Measurements from ENCODE around the gene SLC5A11.
"Not testable (repeated sequence)": the region's sequence is repeated elsewhere in the genome, so short reads cannot be mapped to it uniquely, and the experiment has no call there.

The SLC5A11 gene

DNA sequence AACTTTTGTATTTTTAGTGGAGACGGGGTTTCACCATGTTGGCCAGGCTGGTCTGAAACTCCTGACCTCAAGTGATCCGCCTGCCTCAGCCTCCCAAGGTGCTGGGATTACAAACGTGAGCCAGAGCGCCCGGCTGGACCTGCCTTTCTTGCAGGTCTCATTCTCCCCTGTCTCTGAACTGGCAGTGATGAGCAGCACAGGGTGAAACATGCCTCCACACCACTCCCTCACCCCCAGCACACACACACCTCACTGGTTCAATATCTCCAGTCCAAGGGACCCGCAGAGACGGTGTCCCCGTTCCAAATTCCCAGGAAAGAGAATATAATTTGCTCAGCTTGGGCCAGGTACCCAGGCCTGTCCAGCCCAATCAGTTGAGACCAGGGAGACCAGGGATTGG, 23.3 kb downstream of the SLC5A11 start:
- FAIRE-seq = no peak
- TF ChIP-seq POLR2AphosphoS5 (IDR thresholded peaks at IDR 0.05; ENCODE audit: low read depth, low read length) (no peak), POLR2A (IDR thresholded peaks at IDR 0.05; ENCODE audit: low read depth, low read length) (no peak), TAF1 (IDR thresholded peaks at IDR 0.05; ENCODE audit: borderline replicate concordance, low read depth, low read length) (no peak)

DNA sequence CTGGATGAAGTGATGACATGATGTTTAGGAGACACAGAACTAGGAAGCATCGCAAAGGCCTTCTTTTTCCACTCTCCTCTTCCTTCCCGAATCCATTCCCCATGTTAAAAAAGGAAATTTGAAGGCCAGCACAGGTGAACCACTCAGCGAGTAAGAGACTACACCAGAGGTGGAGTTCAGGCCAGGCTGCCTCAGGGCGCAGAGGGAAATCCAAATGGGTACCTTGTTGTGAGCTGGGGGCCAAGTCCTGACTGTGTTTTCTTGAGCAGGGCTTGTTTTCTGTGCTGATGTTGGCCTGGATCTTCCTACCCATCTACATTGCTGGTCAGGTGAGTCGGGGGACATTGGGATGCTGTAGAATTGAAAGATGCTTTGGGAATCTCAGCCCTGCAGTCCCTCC, 26.1 kb downstream of the SLC5A11 start:
- no peak for DNase-seq (ENCODE audit: insufficient read length)
- TF ChIP-seq POLR2AphosphoS5 (IDR thresholded peaks at IDR 0.05; ENCODE audit: low read depth, low read length) = no peak
- no peak for TF ChIP-seq POLR2A (IDR thresholded peaks at IDR 0.05; ENCODE audit: low read depth, low read length)
- TF ChIP-seq TAF1 (IDR thresholded peaks at IDR 0.05; ENCODE audit: borderline replicate concordance, low read depth, low read length) = no peak
- no peak for FAIRE-seq

More for the DNA sequence above, 23.3 kb downstream of the SLC5A11 start:
- DNase-seq (ENCODE audit: insufficient read length) = no peak

DNA sequence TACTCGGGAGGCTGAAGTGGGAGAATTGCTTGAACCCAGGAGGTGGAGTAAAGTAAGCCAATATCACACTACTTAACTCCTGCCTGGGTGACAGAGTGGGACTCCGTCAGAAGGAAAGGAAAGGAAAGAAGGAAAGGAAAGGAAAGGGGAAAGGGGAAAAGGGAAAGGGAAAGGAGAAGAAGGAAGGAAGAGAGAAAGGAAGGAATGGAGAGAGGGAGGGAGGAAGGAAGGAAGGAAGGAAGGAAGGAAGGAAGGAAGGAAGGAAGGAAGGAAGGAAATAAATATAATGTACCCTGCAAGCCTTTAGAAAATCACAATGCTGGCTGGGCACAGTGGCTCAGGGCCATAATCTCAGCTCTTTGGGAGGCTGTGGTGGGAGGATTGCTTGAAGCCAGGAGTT, 27.3 kb downstream of the SLC5A11 start:
- FAIRE-seq = no peak
- TF ChIP-seq POLR2AphosphoS5 (IDR thresholded peaks at IDR 0.05; ENCODE audit: low read depth, low read length) (no peak), TAF1 (IDR thresholded peaks at IDR 0.05; ENCODE audit: borderline replicate concordance, low read depth, low read length) (no peak), POLR2A (IDR thresholded peaks at IDR 0.05; ENCODE audit: low read depth, low read length) (no peak)
- DNase-seq (ENCODE audit: insufficient read length) = no peak

DNA sequence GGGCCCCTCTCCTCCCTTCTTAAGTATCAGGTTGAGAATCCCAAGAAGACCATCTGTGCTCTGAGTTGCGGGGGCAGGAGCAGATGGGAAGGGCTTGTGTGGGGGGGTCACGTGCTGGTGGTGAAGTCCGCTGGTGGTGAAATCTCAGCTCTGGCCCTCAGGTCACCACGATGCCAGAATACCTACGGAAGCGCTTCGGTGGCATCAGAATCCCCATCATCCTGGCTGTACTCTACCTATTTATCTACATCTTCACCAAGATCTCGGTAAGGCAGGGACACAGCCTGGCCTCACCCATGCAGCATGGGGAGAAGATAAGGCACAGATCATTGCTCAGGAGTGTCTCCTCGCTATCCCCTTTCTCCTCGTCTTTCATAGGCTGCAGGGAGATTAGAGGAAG, 29.7 kb downstream of the SLC5A11 start:
- DNase-seq (ENCODE audit: insufficient read length) (no peak), FAIRE-seq (no peak)
- no peak for TF ChIP-seq TAF1 (IDR thresholded peaks at IDR 0.05; ENCODE audit: borderline replicate concordance, low read depth, low read length)
- no peak for TF ChIP-seq POLR2AphosphoS5 (IDR thresholded peaks at IDR 0.05; ENCODE audit: low read depth, low read length)
- TF ChIP-seq POLR2A (IDR thresholded peaks at IDR 0.05; ENCODE audit: low read depth, low read length) = no peak

DNA sequence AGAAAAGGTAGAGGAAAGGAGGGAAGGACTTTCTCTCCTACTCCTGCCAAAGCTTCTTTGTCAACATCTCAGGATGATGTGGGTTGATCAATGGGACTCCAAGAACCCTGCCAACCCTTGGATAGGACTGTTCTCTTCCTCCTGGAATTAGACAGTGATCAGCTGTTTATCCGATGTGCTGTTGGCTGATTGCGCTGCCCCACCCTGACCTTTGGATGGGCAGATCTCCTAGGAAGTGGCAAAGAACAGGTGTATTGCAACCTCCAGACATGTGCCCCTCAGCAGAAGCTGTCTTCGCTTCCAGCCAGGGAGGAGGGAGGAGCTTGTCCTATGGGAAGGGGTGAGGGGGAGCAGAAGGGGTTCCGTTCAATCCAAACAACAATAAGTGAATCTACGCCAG, 30.5 kb downstream of the SLC5A11 start:
- DNase-seq (ENCODE audit: insufficient read length) = no peak
- TF ChIP-seq POLR2AphosphoS5 (IDR thresholded peaks at IDR 0.05; ENCODE audit: low read depth, low read length) (no peak), TAF1 (IDR thresholded peaks at IDR 0.05; ENCODE audit: borderline replicate concordance, low read depth, low read length) (no peak), POLR2A (IDR thresholded peaks at IDR 0.05; ENCODE audit: low read depth, low read length) (no peak)
- no peak for FAIRE-seq

DNA sequence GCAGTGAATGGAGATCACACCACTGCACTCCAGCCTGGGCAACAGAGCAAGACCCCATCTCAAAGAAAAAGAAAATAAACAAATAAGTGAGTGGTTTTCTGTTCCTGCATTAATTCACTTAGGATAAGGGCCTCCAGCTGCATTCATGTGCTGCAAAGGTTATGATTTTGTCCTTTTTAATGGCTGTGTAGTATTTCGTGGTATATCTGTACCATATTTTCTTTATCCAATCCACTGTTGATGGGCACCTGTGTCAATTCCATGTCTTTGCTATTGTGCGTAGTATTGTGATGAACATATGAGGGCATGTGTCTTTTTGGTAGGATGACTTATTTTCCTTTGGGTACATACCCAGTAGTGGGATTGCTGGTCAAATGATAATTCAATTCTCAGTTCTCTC, 33.9 kb downstream of the SLC5A11 start:
- FAIRE-seq (no peak), DNase-seq (ENCODE audit: insufficient read length) (no peak)
- TF ChIP-seq TAF1 (IDR thresholded peaks at IDR 0.05; ENCODE audit: borderline replicate concordance, low read depth, low read length) (no peak), POLR2AphosphoS5 (IDR thresholded peaks at IDR 0.05; ENCODE audit: low read depth, low read length) (no peak), POLR2A (IDR thresholded peaks at IDR 0.05; ENCODE audit: low read depth, low read length) (no peak)

DNA sequence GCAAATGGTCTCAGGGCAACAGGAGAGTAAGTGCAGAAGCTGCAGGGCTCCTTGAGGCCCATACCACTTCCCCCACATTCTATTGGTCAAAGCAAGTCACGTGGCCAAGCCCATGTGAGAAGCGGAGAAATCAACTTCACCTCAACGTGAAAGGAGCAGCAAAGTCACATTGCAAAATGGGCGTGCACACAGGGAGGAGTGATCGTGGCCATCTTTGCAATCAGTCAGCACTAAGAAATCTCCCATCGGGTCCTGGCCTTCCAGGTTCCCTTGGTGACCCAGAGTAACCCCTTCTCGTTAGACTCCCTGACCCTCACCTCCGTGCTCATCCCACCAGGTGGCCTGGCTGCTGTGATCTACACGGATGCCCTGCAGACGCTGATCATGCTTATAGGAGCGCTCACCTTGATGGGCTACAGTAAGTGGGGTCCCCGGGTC, 38.0 kb downstream of the SLC5A11 start:
- FAIRE-seq (no peak), DNase-seq (ENCODE audit: insufficient read length) (no peak)
- TF ChIP-seq TAF1 (IDR thresholded peaks at IDR 0.05; ENCODE audit: borderline replicate concordance, low read depth, low read length) (no peak), POLR2A (IDR thresholded peaks at IDR 0.05; ENCODE audit: low read depth, low read length) (no peak), POLR2AphosphoS5 (IDR thresholded peaks at IDR 0.05; ENCODE audit: low read depth, low read length) (no peak)

DNA sequence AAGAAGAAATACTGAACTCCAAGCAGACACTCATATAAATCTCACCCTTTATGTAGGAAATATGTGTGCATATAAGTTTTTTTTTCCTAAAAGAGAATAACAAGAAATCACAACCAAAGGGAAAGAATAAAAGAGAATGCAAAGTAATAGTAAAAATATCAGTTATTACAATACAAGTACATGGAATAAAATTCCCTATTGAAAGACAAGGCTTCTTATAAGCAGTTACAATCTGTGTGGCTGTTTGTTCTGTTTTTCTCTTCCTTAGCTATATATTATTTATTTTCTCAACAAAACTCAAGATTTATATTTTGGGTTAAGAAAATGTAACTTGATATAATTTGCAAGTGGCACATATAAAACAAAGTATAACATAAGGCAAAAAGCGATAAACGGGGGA, 41.7 kb downstream of the SLC5A11 start:
- FAIRE-seq = no peak
- no peak for TF ChIP-seq TAF1 (IDR thresholded peaks at IDR 0.05; ENCODE audit: borderline replicate concordance, low read depth, low read length)
- no peak for TF ChIP-seq POLR2A (IDR thresholded peaks at IDR 0.05; ENCODE audit: low read depth, low read length)
- no peak for TF ChIP-seq POLR2AphosphoS5 (IDR thresholded peaks at IDR 0.05; ENCODE audit: low read depth, low read length)

DNA sequence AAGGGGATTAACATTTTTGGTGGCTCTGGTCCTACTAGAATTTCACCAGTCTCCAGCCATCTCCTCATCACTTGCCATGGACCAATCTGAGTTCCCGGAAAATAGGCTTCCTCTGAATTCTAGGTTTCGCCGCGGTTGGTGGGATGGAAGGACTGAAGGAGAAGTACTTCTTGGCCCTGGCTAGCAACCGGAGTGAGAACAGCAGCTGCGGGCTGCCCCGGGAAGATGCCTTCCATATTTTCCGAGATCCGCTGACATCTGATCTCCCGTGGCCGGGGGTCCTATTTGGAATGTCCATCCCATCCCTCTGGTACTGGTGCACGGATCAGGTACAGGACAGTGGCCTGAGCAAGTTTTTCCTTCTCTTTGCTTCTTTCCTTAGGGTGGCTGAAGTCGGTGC, 45.0 kb downstream of the SLC5A11 start:
- DNase-seq (ENCODE audit: insufficient read length) (no peak), FAIRE-seq (no peak)
- TF ChIP-seq POLR2A (IDR thresholded peaks at IDR 0.05; ENCODE audit: low read depth, low read length) (no peak), POLR2AphosphoS5 (IDR thresholded peaks at IDR 0.05; ENCODE audit: low read depth, low read length) (no peak), TAF1 (IDR thresholded peaks at IDR 0.05; ENCODE audit: borderline replicate concordance, low read depth, low read length) (no peak)

More for the DNA sequence above, 41.7 kb downstream of the SLC5A11 start:
- DNase-seq (ENCODE audit: insufficient read length) = no peak

DNA sequence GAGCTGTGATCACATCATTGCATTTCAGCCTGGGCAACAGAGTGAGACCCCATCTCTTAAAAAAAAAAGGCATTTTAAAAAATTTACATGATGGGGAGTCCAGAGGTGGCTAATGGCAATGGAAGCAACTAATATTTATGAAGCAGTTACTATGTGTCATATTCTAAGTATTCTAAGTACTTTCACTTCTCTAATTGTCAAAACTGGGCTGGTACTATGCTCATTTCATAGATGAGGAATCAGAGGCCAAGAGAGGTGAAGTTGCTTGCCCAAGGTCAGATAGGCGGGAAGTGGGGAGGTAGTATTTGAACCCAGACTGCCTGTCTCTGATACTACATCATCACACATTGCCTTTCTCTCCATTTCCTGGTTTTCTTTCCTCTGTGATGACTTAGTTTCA, 50.7 kb downstream of the SLC5A11 start:
- no peak for FAIRE-seq
- DNase-seq (ENCODE audit: insufficient read length) = no peak
- TF ChIP-seq POLR2A (IDR thresholded peaks at IDR 0.05; ENCODE audit: low read depth, low read length) = no peak
- TF ChIP-seq TAF1 (IDR thresholded peaks at IDR 0.05; ENCODE audit: borderline replicate concordance, low read depth, low read length) = no peak
- no peak for TF ChIP-seq POLR2AphosphoS5 (IDR thresholded peaks at IDR 0.05; ENCODE audit: low read depth, low read length)

DNA sequence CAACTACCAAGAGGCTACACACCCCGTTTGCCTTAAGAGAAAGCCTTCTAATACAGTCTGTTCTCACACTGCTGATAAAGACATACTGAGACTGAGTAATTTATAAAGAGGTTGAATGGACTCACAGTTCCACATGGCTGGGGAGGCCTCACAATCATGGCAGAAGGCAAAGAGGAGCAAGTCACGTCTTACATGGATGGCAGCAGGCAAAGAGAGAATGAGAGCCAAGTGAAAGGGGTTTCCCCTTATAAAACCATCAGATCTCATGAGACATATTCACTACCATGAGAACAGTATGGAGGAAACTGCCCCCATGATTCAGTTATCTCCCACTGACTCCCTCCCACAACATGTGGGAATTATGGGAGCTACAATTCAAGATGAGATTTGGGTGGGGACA, 51.8 kb downstream of the SLC5A11 start:
- FAIRE-seq; DNase-seq (ENCODE audit: insufficient read length): not testable (repeated sequence)

DNA sequence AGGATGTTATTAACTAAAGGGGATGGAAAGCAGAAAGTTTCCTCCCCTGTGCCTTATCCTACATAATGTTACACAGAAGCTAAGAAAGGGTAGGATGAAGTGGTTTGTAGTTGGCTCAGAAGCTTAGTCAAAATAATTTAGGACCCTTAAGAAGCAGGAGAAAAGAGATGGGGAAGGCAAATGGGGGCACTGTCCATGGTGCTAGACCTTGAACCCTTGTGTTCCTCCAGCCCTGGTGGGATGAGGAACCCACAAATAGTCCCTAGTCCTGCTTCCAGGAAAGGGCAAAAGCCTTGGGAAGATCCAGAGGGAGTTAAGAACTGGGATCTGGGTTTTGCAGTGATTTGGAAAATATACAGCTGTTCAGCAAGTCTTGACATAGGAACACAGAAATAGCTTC, 54.5 kb downstream of the SLC5A11 start:
- FAIRE-seq (no peak), DNase-seq (ENCODE audit: insufficient read length) (no peak)
- TF ChIP-seq POLR2A (IDR thresholded peaks at IDR 0.05; ENCODE audit: low read depth, low read length) (no peak), TAF1 (IDR thresholded peaks at IDR 0.05; ENCODE audit: borderline replicate concordance, low read depth, low read length) (no peak)

DNA sequence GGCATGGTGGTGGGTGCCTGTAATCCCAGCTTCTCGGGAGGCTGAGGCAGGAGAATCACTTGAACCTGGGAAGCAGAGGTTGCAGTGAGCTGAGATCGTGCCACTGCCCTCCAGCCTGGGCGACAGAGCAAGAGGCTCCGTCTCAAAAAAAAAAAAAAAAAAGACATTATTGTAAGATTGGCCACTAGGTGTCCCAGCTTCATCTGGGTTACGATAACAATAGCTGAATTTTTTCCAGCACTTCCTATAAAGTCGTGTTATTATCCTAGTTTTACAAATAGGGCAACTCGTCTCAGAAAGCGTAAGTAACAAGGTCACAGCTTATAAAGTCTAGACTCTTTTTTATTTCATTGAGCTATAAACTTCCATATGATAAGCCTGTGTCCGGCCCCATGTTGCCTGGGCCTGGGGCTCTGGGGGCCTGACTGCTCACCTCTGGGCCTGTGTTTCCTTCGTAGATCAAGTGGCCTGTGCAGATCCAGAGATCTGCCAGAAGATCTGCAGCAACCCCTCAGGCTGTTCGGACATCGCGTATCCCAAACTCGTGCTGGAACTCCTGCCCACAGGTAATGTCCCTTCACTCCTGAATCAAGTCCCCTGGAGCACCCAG, 60.5 kb downstream of the SLC5A11 start:
- no peak for TF ChIP-seq POLR2A (IDR thresholded peaks at IDR 0.05; ENCODE audit: low read depth, low read length)
- TF ChIP-seq POLR2AphosphoS5 (IDR thresholded peaks at IDR 0.05; ENCODE audit: low read depth, low read length) = no peak
- TF ChIP-seq TAF1 (IDR thresholded peaks at IDR 0.05; ENCODE audit: borderline replicate concordance, low read depth, low read length) = no peak
- no peak for FAIRE-seq
- no peak for DNase-seq (ENCODE audit: insufficient read length)
